Esophagus squamous epithelium (tissue), 5 donors: ENCODE measurements around the gene CEBPE. TPM values are rescaled to one million over a fixed set of nuclear protein-coding genes. Genes with fewer than 3 reads are reported as not detected.
A peak's percentile ranks its signal among the peaks of the same experiment; 100 is the strongest.

Experiments used
- DNase-seq: peaks from one replicate; lab custom pipeline; 2025; lab: John Stamatoyannopoulos, UW
- H3K27ac ChIP-seq, 4 donors: fragments of 200-600 bp; sonication (generic); one replicate each; pipeline ENCODE4 v1.5.1; 2016 to 2019; ENCODE audit warnings: mild to moderate bottlenecking in 1 of 4
- H3K27me3 ChIP-seq, 4 donors: fragments of 200-600 bp; sonication (generic); 1 replicate in 3 of 4; 2 replicates in 1 of 4; pipeline versions ENCODE4 v1.5.1 to v1.6.0; 2017 to 2021; ENCODE audit warnings: antibody characterized with exemption in 1 of 4
- H3K36me3 ChIP-seq, 3 donors: fragments of 200-600 bp; sonication (generic); one replicate each; pipeline ENCODE4 v1.5.1; 2016 to 2019
- H3K4me1 ChIP-seq, 3 donors: fragments of 200-600 bp; sonication (generic); one replicate each; pipeline ENCODE4 v1.5.1; 2017 to 2019
- H3K4me3 ChIP-seq, 4 donors: fragments of 200-600 bp; sonication (generic); 1 replicate in 3 of 4; 2 replicates in 1 of 4; pipeline ENCODE4 v1.5.1; 2016 to 2019; ENCODE audit warnings: mild to moderate bottlenecking in 2 of 4, moderate library complexity in 1 of 4
- H3K9me3 ChIP-seq, 3 donors: fragments of 200-600 bp; sonication (generic); one replicate each; pipeline ENCODE4 v1.5.1; 2016 to 2019
- POLR2A ChIP-seq, 4 donors: fragments of 450-650 bp; IDR thresholded peaks; one replicate each; pipeline ENCODE4 v1.6.1; 2017; ENCODE audit warnings: antibody characterized with exemption in 4 of 4, mild to moderate bottlenecking in 4 of 4, moderate library complexity in 3 of 4
- WGBS, 2 donors: methylation state at CpG; one replicate each; pipeline ENCODE4 v1.1.5; 2018; 5-methylcytosine and 5-hydroxymethylcytosine counted together
- intact Hi-C: fragments of 100-400 bp; cut with DNase I; formaldehyde crosslinking; loops from one replicate; pipeline ENCODE4 v1.15.0; 2022
- small RNA-seq, 4 donors: library from RNA; depleted of rRNA; stranded (forward); fragments of <200 nt; gene quantifications; one replicate each; pipeline ENCODE3, GENCODE V24; 2016
- total RNA-seq, 4 donors: library from RNA; depleted of rRNA; stranded (reverse); fragments of >200 nt; gene quantifications; one replicate each; pipeline ENCODE4 v1.1.0, GENCODE V29; 2016
- TF ChIP-seq, protein P1 (sequence below), 6 experiments: fragments of 450-650 bp in 4 of 6; fragments of 200-600 bp in 2 of 6; sonication (generic) in 2 of 6; IDR thresholded peaks; one replicate each; pipeline ENCODE4 v1.5.1; 2016 to 2019; ENCODE audit warnings: antibody characterized with exemption in 6 of 6, mild to moderate bottlenecking in 4 of 6, moderate library complexity in 4 of 6
- donor health status: DM: yes; HTN: yes; CAD: no.

Gene CEBPE
- total RNA-seq, 4 donors from 2014 or later, result not detected

- peak overlapping the region; percentile 40 to 90 (median 78) for H3K27ac ChIP-seq
- H3K4me3 ChIP-seq, result peak overlapping the region; percentile 39 to 84 (median 60)
- TF ChIP-seq POLR2A (IDR thresholded peaks at IDR 0.05), result no peak
- TF ChIP-seq, protein P1, sequence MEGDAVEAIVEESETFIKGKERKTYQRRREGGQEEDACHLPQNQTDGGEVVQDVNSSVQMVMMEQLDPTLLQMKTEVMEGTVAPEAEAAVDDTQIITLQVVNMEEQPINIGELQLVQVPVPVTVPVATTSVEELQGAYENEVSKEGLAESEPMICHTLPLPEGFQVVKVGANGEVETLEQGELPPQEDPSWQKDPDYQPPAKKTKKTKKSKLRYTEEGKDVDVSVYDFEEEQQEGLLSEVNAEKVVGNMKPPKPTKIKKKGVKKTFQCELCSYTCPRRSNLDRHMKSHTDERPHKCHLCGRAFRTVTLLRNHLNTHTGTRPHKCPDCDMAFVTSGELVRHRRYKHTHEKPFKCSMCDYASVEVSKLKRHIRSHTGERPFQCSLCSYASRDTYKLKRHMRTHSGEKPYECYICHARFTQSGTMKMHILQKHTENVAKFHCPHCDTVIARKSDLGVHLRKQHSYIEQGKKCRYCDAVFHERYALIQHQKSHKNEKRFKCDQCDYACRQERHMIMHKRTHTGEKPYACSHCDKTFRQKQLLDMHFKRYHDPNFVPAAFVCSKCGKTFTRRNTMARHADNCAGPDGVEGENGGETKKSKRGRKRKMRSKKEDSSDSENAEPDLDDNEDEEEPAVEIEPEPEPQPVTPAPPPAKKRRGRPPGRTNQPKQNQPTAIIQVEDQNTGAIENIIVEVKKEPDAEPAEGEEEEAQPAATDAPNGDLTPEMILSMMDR (IDR thresholded peaks at IDR 0.05), result no peak
- DNase-seq, result no peak
- intact Hi-C loops, result no loop called here
- peaks cover 22 to 76% (median 34%) of the 10 kb centered on the region in 3 donors for H3K36me3 ChIP-seq
- H3K27me3 ChIP-seq, result no peaks in the 10 kb centered on the region
- no peaks in the 10 kb centered on the region for H3K9me3 ChIP-seq
- 9 to 12% methylated on average over 10 of the region's 10 CpGs for WGBS, 2 donors
- H3K4me1 ChIP-seq, result peaks cover 26 to 53% (median 29%) of the 10 kb centered on the region in 3 donors
These were observed 48.6 kb downstream of the CEBPE start for GRCh38 chr14:23070262-23071129.

DNA sequence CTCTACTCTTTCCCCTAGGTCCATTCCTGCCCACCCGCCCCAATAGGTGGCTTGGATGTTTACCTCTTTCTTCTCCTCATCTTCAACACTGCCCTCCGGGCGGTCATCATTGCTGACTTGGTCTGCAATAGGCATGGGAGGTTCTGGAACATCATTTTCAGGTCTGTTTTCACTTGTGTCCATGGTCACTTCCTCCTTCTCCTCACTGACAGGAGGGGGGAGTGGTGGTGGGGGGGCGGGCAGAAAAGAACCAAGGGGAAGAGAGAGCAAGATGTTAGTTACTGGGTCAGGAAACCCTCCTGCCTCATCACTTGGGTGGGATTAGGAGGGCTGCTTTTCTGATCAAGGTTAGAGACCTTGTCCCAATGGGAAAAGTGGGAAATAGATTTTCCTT, 49.6 kb downstream of the CEBPE start:
- peak overlapping the region; percentile 15 to 73 (median 37) for H3K27ac ChIP-seq
- no peak for DNase-seq
- no peaks in the 10 kb centered on the region for H3K9me3 ChIP-seq
- H3K4me3 ChIP-seq, result no peak overlapping the region
- WGBS, 2 donors, result 79 to 94% methylated on average over 3 to 4 of the region's 4 CpGs
- peaks cover 29 to 76% (median 34%) of the 10 kb centered on the region in 3 donors for H3K36me3 ChIP-seq
- no peak for TF ChIP-seq POLR2A (IDR thresholded peaks at IDR 0.05)
- TF ChIP-seq, protein P1 (IDR thresholded peaks at IDR 0.05), result no peak
- intact Hi-C loops, result no loop called here
- H3K27me3 ChIP-seq, result no peaks in the 10 kb centered on the region
- peaks cover 26 to 53% (median 29%) of the 10 kb centered on the region in 3 donors for H3K4me1 ChIP-seq

GRCh38 chr14:23068789-23069412, 50.2 kb downstream of the CEBPE start:
- no peaks in the 10 kb centered on the region for H3K9me3 ChIP-seq
- no peak overlapping the region for H3K4me3 ChIP-seq
- H3K27me3 ChIP-seq, result no peaks in the 10 kb centered on the region
- no peak for TF ChIP-seq POLR2A (IDR thresholded peaks at IDR 0.05)
- TF ChIP-seq, protein P1 (IDR thresholded peaks at IDR 0.05), result peak; percentile 93 to 98 (median 97)
- peak overlapping the region in 3 of 4 donors; percentile 15 to 55 (median 19) for H3K27ac ChIP-seq
- 21 to 27% methylated on average over 8 of the region's 8 CpGs for WGBS, 2 donors
- intact Hi-C loops, result no loop called here
- peaks cover 34 to 76% (median 38%) of the 10 kb centered on the region in 3 donors for H3K36me3 ChIP-seq
- DNase-seq, result no peak
- peaks cover 26 to 57% (median 29%) of the 10 kb centered on the region in 3 donors for H3K4me1 ChIP-seq

- TF ChIP-seq, protein P1 (IDR thresholded peaks at IDR 0.05), result no peak
- no peak for TF ChIP-seq POLR2A (IDR thresholded peaks at IDR 0.05)
- Histone ChIP-seq H3K4me3 (no peak overlapping the region), H3K27me3 (no peaks in the 10 kb centered on the region), H3K9me3 (no peaks in the 10 kb centered on the region), H3K4me1 (peaks cover 26 to 56% (median 29%) of the 10 kb centered on the region in 3 donors), H3K27ac (peak overlapping the region in 2 of 4 donors; percentile 12 to 55), H3K36me3 (peaks cover 35 to 76% (median 46%) of the 10 kb centered on the region in 3 donors)
- no peak for DNase-seq
- intact Hi-C loops, result no loop called here
- WGBS, 2 donors, result 60 to 73% methylated on average over 10 to 13 of the region's 14 CpGs
These were observed 50.9 kb downstream of the CEBPE start for GRCh38 chr14:23067847-23068788.

Small RNAs within 50 kb of the gene (small RNA-seq; reads per million reads assigned to genes)
- gene RNU6-1138P, result 0 reads per million in 4 donors

Other genes with a start within 250 kb of the CEBPE start
- 100 to 1,000 TPM; 111 to 314 (median 128) TPM for gene LRP10, start 247.5 kb downstream of the CEBPE start, total RNA-seq
- under 1 TPM; 0.19 to 0.83 (median 0.32) TPM for gene REM2, start 236.0 kb downstream of the CEBPE start, total RNA-seq
- gene RBM23, start 200.1 kb downstream of the CEBPE start, total RNA-seq, result 100 to 1,000 TPM in 1 of 4 donors, 10 to 100 TPM in 3; 40.0 to 101 (median 58.9) TPM
- 10 to 100 TPM; 36.5 to 75.0 (median 66.1) TPM for gene PRMT5, start 189.9 kb downstream of the CEBPE start, total RNA-seq
- 10 to 100 TPM; 27.6 to 44.3 (median 33.6) TPM for gene HAUS4, start 162.2 kb downstream of the CEBPE start, total RNA-seq
- 10 to 100 TPM; 31.3 to 44.3 (median 34.5) TPM for gene AJUBA, start 136.7 kb downstream of the CEBPE start, total RNA-seq
- gene C14orf93, start 109.1 kb downstream of the CEBPE start, total RNA-seq, result 10 to 100 TPM in 2 of 4 donors, 1 to 10 TPM in 2; 3.4 to 12.7 (median 8.8) TPM
- gene PSMB5, start 84.4 kb downstream of the CEBPE start, total RNA-seq, result 100 to 1,000 TPM; 140 to 185 (median 153) TPM
- gene PSMB11, start 77.0 kb downstream of the CEBPE start, total RNA-seq, result not detected
- 1 to 10 TPM; 3.4 to 6.7 (median 4.8) TPM for gene CDH24, start 61.7 kb downstream of the CEBPE start, total RNA-seq
- 100 to 1,000 TPM in 1 of 4 donors, 10 to 100 TPM in 3; 51.4 to 107 (median 83.0) TPM for gene ACIN1, start 24.1 kb downstream of the CEBPE start, total RNA-seq
- 10 to 100 TPM; 17.5 to 42.0 (median 31.0) TPM for gene C14orf119, start 23.8 kb downstream of the CEBPE start, total RNA-seq
- gene CIROP, start 14.3 kb downstream of the CEBPE start, total RNA-seq, result under 1 TPM in 1 of 4 donors, not detected in 3; 0.38 TPM
- 10 to 100 TPM; 22.2 to 58.0 (median 39.8) TPM for gene SLC7A8, start 64.4 kb upstream of the CEBPE start, total RNA-seq
- gene RNF212B, start 118.7 kb upstream of the CEBPE start, total RNA-seq, result not detected
- 10 to 100 TPM in 1 of 4 donors, 1 to 10 TPM in 3; 7.9 to 10.6 (median 9.5) TPM for gene HOMEZ, start 166.9 kb upstream of the CEBPE start, total RNA-seq
- 1 to 10 TPM; 1.7 to 7.1 (median 3.4) TPM for gene PPP1R3E, start 183.6 kb upstream of the CEBPE start, total RNA-seq
- 10 to 100 TPM; 36.7 to 57.8 (median 47.4) TPM for gene BCL2L2, start 187.6 kb upstream of the CEBPE start, total RNA-seq
- 10 to 100 TPM; 28.2 to 63.8 (median 51.3) TPM for gene PABPN1, start 202.2 kb upstream of the CEBPE start, total RNA-seq
- gene SLC22A17, start 233.6 kb upstream of the CEBPE start, total RNA-seq, result 1 to 10 TPM in 3 of 4 donors, under 1 TPM in 1; 0.88 to 9.2 (median 3.3) TPM
- gene EFS, start 245.9 kb upstream of the CEBPE start, total RNA-seq, result 10 to 100 TPM; 17.8 to 34.4 (median 20.9) TPM